NCI-H510A (cell line): ENCODE results near the gene SPEG.

Experiments
- DNase-seq: peaks from one replicate; lab custom pipeline; 2025; lab: John Stamatoyannopoulos, UW

The SPEG gene

GRCh38 chr2:219443697-219444023, 9.0 kb downstream of the SPEG start:
- no peak for DNase-seq

DNA sequence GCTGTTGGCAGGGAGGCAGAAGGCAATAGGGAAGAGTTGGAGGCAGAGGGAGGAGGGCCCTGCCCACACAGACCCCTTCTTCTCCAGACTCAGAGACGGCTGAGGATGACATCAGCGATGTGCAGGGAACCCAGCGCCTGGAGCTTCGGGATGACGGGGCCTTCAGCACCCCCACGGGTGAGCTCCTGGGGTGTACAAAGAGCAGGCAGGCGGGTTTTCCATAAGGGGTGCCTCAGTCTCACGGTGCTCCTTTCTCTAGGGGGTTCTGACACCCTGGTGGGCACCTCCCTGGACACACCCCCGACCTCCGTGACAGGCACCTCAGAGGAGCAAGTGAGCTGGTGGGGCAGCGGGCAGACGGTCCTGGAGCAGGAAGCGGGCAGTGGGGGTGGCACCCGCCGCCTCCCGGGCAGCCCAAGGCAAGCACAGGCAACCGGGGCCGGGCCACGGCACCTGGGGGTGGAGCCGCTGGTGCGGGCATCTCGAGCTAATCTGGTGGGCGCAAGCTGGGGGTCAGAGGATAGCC, 10.0 kb downstream of the SPEG start:
- DNase-seq = no peak

DNA sequence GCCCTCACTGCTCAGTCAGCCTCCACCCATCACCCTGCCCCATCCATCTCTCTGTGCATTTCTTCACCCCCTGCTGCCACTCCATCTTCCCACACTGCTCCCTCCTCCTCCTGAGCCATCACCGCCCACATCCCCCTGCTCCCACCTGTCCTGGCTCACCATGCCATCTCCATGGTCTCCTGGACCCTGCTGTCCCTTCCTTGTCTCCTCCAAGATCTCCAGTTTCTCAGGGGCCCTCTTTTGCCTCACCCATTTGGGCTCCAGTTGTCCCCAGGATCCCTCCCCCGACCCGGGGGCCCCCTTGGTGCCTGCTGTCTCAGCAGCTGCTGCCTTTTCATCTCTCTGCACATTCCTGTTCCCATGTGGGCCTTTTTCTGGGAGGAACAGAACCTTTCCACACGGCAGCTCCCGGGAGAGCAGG, 10.6 kb downstream of the SPEG start:
- no peak for DNase-seq

DNA sequence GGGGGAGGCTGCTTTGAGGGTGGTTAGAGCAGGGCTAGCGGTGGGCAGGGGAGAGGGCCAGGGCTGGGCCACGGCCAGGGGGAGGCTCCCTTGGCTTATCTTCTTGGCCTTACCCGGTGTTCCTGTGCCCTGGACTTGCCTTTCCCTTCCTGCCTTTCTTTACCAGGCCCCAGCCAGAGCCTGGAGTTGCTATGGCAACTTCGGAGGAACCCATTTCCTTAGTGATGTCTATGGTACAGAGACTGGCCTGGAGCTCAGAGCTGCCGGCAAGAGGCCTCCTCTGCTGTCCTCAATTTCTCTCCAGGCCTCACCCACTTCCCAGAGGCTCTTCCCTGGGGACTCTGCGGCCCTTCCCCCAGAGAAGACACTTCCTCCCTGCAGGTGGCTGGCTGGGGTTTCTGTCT, 11.5 kb downstream of the SPEG start:
- DNase-seq = no peak

- no peak for DNase-seq
These were observed 12.0 kb downstream of the SPEG start for GRCh38 chr2:219446689-219447088.

GRCh38 chr2:219447242-219448098, 12.8 kb downstream of the SPEG start:
- DNase-seq = no peak

- DNase-seq = no peak
These were observed 13.6 kb downstream of the SPEG start for GRCh38 chr2:219448099-219448775.

GRCh38 chr2:219448776-219449341, 14.2 kb downstream of the SPEG start:
- DNase-seq = no peak

DNA sequence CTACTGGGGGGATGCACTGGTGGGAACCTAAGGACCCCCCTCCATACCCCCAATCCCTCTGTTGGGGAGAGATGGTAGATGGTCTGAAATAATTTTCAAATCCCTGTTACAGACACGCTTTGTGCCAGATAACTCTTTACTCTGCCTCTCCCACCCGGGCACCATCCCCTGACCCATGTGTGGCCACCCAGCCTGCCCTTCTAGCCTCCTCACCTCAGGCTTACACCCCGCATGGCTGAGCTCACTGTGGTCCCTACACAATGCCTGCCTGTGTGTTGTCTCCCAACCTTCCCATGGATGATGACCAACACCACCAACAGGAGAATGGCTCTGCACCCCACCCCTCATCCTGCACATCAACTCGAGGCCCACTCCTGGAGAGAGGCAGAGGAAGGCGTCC, 15.0 kb downstream of the SPEG start:
- no peak for DNase-seq

DNA sequence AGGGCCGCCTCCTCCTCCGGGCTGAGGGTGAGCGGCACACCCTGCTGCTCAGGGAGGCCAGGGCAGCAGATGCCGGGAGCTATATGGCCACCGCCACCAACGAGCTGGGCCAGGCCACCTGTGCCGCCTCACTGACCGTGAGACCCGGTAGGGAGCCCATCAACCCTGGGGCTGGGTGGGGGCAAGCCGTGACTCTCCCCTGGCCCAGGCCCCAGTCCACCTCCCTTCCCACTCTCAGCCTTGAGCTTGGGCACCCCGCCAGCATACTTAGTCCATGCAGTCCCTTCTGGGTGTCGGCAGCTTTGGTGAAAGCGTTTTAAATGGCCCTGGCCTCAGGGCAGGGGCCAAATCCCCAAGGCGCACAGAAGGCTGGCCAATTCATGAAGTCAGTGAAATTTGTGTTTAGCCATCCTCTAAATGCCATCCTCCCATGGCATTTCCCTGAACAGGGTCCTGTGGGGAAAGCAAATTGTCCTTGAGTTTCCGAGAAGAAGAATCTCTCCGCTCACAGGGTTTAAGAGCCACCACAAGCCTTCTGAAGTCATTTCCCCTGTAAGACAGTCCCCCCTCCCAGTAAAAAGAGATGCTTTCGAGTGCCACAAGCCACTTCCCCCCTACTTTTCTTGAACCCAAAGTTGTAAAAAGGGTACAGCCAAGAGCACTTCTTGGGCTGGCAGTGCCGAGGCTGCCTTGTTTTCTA, 17.2 kb downstream of the SPEG start:
- DNase-seq = no peak

GRCh38 chr2:219452361-219453317, 18.0 kb downstream of the SPEG start:
- no peak for DNase-seq

- DNase-seq = peak; percentile 32
These were observed 19.3 kb downstream of the SPEG start for GRCh38 chr2:219453671-219454590.

GRCh38 chr2:219455581-219455980, 20.9 kb downstream of the SPEG start:
- DNase-seq = no peak

DNA sequence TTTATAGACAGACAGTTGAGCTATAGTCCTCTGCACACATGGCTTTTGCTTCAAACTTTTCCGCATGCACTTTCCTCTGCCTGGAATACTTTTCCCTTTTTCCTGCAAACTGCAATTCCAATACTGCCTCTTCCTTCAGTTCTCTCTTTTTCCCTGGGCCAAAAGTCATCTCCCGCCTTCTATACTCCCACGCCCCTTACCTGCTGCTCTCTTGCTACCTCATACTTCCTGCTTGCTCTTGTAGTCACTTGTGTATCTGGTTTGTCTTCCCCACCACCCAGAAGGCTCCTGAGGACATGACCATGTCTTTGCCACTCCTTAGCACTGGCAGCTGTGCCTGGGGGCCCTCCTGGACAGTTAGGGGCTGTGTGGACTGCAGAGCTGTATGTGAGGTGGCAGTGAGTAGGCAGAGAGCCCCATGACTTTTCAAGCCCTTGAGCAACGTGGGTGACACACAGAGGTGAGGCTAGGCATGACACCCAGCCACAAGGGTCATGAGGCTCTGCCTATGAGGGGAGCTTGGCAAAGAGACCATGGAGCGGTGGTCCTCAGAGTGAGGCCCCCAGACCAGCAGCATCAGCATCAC, 23.2 kb downstream of the SPEG start:
- DNase-seq = no peak

GRCh38 chr2:219458996-219459395, 24.4 kb downstream of the SPEG start:
- DNase-seq = no peak

- no peak for DNase-seq
These were observed 25.0 kb downstream of the SPEG start for GRCh38 chr2:219459460-219460311.

DNA sequence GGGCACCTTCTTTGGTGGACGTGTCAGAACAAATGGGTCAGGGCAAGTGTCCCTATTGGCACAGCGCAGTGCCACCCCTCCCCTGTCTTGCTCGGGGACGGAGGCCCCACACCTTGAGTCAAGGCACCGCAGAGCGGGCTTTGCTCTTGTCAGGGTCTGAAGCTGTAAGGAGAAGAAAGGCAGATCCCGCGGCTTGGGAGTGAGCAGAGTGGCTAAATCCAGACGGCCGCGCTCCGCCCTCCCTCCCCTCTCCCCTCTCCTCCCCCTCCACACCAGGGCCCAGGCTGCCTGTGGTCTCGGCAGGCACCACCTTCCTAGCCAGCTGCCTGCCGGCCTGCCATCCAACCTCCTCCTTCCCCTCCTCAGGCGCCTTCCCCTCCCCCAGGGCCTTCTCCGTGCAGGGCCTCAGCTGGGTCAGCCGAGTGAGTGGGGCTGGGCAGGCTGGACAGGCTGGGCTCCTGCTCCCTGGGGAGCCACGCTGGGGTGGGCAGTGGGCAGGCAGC, 25.8 kb downstream of the SPEG start:
- peak; percentile 71 for DNase-seq

- peak; percentile 39 for DNase-seq
These were observed 26.4 kb downstream of the SPEG start for GRCh38 chr2:219461047-219461514.
